ENCODE data around the gene P2RY2. TPM values are rescaled to one million over a fixed set of nuclear protein-coding genes. Genes with fewer than 3 reads are reported as not detected.

The P2RY2 gene
- total RNA-seq, 4 donors from 2014 or later = 4.5 to 7.5 (median 6.7) TPM

GRCh38 chr11:73187854-73188253 lies 30.2 kb upstream of the P2RY2 start:
- no peak for DNase-seq (ENCODE audit: low spot score in 2 of 2)
- no peak overlapping the region for H3K27ac ChIP-seq
- 88 to 90% methylated on average over 1 of the region's 1 CpG for WGBS, 2 donors

GRCh38 chr11:73188301-73188700 lies 29.8 kb upstream of the P2RY2 start:
- 43 to 62% methylated on average over 4 of the region's 4 CpGs for WGBS, 2 donors
- H3K27ac ChIP-seq = no peak overlapping the region
- no peaks in the 10 kb centered on the region for H3K27me3 ChIP-seq
- no peaks in the 10 kb centered on the region for H3K36me3 ChIP-seq
- TF ChIP-seq POLR2A (IDR thresholded peaks at IDR 0.05) (no peak), EP300 (IDR thresholded peaks at IDR 0.05) (no peak), CTCF (IDR thresholded peaks at IDR 0.05) (no peak)
- H3K4me3 ChIP-seq = no peak overlapping the region
- no peaks in the 10 kb centered on the region for H3K9me3 ChIP-seq
- no peak for DNase-seq (ENCODE audit: low spot score in 2 of 2)
- peaks cover 0 to 22% (median 3%) of the 10 kb centered on the region in 4 donors for H3K4me1 ChIP-seq

More at GRCh38 chr11:73187854-73188253, 30.2 kb upstream of the P2RY2 start:
- no peak for TF ChIP-seq CTCF (IDR thresholded peaks at IDR 0.05)
- TF ChIP-seq POLR2A (IDR thresholded peaks at IDR 0.05) = no peak
- no peak for TF ChIP-seq EP300 (IDR thresholded peaks at IDR 0.05)
- Histone ChIP-seq H3K9me3 (no peaks in the 10 kb centered on the region), H3K27me3 (no peaks in the 10 kb centered on the region), H3K4me1 (peaks cover 0 to 22% (median 3%) of the 10 kb centered on the region in 4 donors), H3K36me3 (no peaks in the 10 kb centered on the region), H3K4me3 (no peak overlapping the region)

- no peak overlapping the region for H3K4me3 ChIP-seq
- no peak for TF ChIP-seq POLR2A (IDR thresholded peaks at IDR 0.05)
- peak in 1 of 2 donors; percentile 21 for TF ChIP-seq EP300 (IDR thresholded peaks at IDR 0.05)
- WGBS, 2 donors = 64 to 67% methylated on average over 8 of the region's 8 CpGs
- no peaks in the 10 kb centered on the region for H3K36me3 ChIP-seq
- DNase-seq (ENCODE audit: low spot score in 2 of 2) = no peak
- peaks cover 0 to 22% (median 3%) of the 10 kb centered on the region in 4 donors for H3K4me1 ChIP-seq
- no peak overlapping the region for H3K27ac ChIP-seq
- no peaks in the 10 kb centered on the region for H3K9me3 ChIP-seq
- H3K27me3 ChIP-seq = no peaks in the 10 kb centered on the region
These were observed 28.8 kb upstream of the P2RY2 start for GRCh38 chr11:73189315-73189714.

GRCh38 chr11:73189723-73190556 lies 28.1 kb upstream of the P2RY2 start:
- Histone ChIP-seq H3K27me3 (no peaks in the 10 kb centered on the region), H3K4me1 (peaks cover 0 to 21% (median 3%) of the 10 kb centered on the region in 4 donors), H3K9me3 (no peaks in the 10 kb centered on the region), H3K4me3 (no peak overlapping the region), H3K27ac (no peak overlapping the region), H3K36me3 (no peaks in the 10 kb centered on the region)
- 78 to 80% methylated on average over 5 of the region's 5 CpGs for WGBS, 2 donors
- DNase-seq (ENCODE audit: low spot score in 2 of 2) = no peak
- TF ChIP-seq POLR2A (IDR thresholded peaks at IDR 0.05) (no peak), CTCF (IDR thresholded peaks at IDR 0.05) (no peak)

GRCh38 chr11:73190557-73190885 lies 27.6 kb upstream of the P2RY2 start:
- H3K27me3 ChIP-seq = no peaks in the 10 kb centered on the region
- no peak overlapping the region for H3K27ac ChIP-seq
- H3K4me3 ChIP-seq = no peak overlapping the region
- no peak for DNase-seq (ENCODE audit: low spot score in 2 of 2)
- WGBS, 2 donors = 97 to 98% methylated on average over 3 of the region's 3 CpGs
- TF ChIP-seq POLR2A (IDR thresholded peaks at IDR 0.05) = no peak
- no peak for TF ChIP-seq CTCF (IDR thresholded peaks at IDR 0.05)
- no peak for TF ChIP-seq EP300 (IDR thresholded peaks at IDR 0.05)
- H3K9me3 ChIP-seq = no peaks in the 10 kb centered on the region
- no peaks in the 10 kb centered on the region for H3K36me3 ChIP-seq
- H3K4me1 ChIP-seq = peaks cover 0 to 15% (median 3%) of the 10 kb centered on the region in 4 donors

Data from tibial nerve (tissue), 4 donors.